ENCODE measurements around the gene MAP2K1.

MAP2K1 gene

GRCh38 chr15:66514586-66514985, 127.9 kb downstream of the MAP2K1 start:
- no peak overlapping the region for H4K91ac ChIP-seq (ENCODE audit: low read depth, low read length, poor library complexity)
- no peaks in the 10 kb centered on the region for H3K4me1 ChIP-seq (ENCODE audit: control insufficient read depth in 2 of 2, insufficient read depth in 1 of 2, low read depth in 1 of 2, low read length in 2 of 2)
- H2BK15ac ChIP-seq (ENCODE audit: low read length) = no peak overlapping the region
- H3K36me3 ChIP-seq (replicated peaks in 1 of 2; ENCODE audit: control insufficient read depth in 2 of 2, insufficient read depth in 2 of 2, low read length in 2 of 2) = peaks cover 1 to 78% of the 10 kb centered on the region in 2 donors
- H4K8ac ChIP-seq (ENCODE audit: low read depth, low read length) = no peak overlapping the region
- no peak overlapping the region for H3K4ac ChIP-seq (ENCODE audit: low read length)
- no peak overlapping the region for H2AFZ ChIP-seq (ENCODE audit: low read length)
- no peaks in the 10 kb centered on the region for H3K27me3 ChIP-seq (ENCODE audit: control insufficient read depth in 3 of 3, insufficient read depth in 3 of 3, low read depth in 1 of 3, low read length in 3 of 3)
- H2AK5ac ChIP-seq (ENCODE audit: low read depth, low read length) = no peak overlapping the region
- no peak overlapping the region for H3K14ac ChIP-seq (ENCODE audit: low read length)
- DNase-seq (ENCODE audit: low spot score) = no peak
- no peak overlapping the region for H3K4me2 ChIP-seq (ENCODE audit: insufficient read depth, low read length, poor library complexity, severe bottlenecking)
- H2BK12ac ChIP-seq (ENCODE audit: low read length) = no peak overlapping the region
- H3K9ac ChIP-seq (ENCODE audit: low read depth, low read length, poor library complexity) = no peak overlapping the region
- WGBS, 2 donors (ENCODE audit: extremely low coverage in 2 of 2, insufficient read length in 2 of 2, insufficient replicate concordance in 1 of 2) = no CpG with 5 or more reads among the region's 3 CpGs
- H3K23ac ChIP-seq (ENCODE audit: low read depth, low read length, poor library complexity) = no peak overlapping the region
- no peaks in the 10 kb centered on the region for H3K79me1 ChIP-seq (ENCODE audit: low read depth, low read length)
- H3K27ac ChIP-seq (replicated peaks; ENCODE audit: low read length) = no peak overlapping the region
- H3K9me3 ChIP-seq (replicated peaks in 1 of 2; ENCODE audit: control insufficient read depth in 2 of 2, insufficient read depth in 1 of 2, low read depth in 1 of 2, low read length in 2 of 2) = no peaks in the 10 kb centered on the region
- no peak overlapping the region for H2BK120ac ChIP-seq (ENCODE audit: low read depth, low read length)
- no peak overlapping the region for H2BK5ac ChIP-seq (ENCODE audit: low read length)
- H3K18ac ChIP-seq (ENCODE audit: low read length) = no peak overlapping the region
- H3K4me3 ChIP-seq (ENCODE audit: low read length in 2 of 2) = no peak overlapping the region

GRCh38 chr15:66515901-66516322, 129.2 kb downstream of the MAP2K1 start:
- Histone ChIP-seq H4K91ac (ENCODE audit: low read depth, low read length, poor library complexity) (no peak overlapping the region), H2AK5ac (ENCODE audit: low read depth, low read length) (no peak overlapping the region), H3K4me1 (ENCODE audit: control insufficient read depth in 2 of 2, insufficient read depth in 1 of 2, low read depth in 1 of 2, low read length in 2 of 2) (no peaks in the 10 kb centered on the region), H3K4me3 (ENCODE audit: low read length in 2 of 2) (no peak overlapping the region), H2BK15ac (ENCODE audit: low read length) (no peak overlapping the region), H3K4me2 (ENCODE audit: insufficient read depth, low read length, poor library complexity, severe bottlenecking) (no peak overlapping the region), H4K8ac (ENCODE audit: low read depth, low read length) (no peak overlapping the region), H2BK5ac (ENCODE audit: low read length) (no peak overlapping the region), H3K9ac (ENCODE audit: low read depth, low read length, poor library complexity) (no peak overlapping the region), H3K23ac (ENCODE audit: low read depth, low read length, poor library complexity) (no peak overlapping the region), H3K79me1 (ENCODE audit: low read depth, low read length) (no peaks in the 10 kb centered on the region), H2AFZ (ENCODE audit: low read length) (no peak overlapping the region), H3K18ac (ENCODE audit: low read length) (no peak overlapping the region), H3K4ac (ENCODE audit: low read length) (no peak overlapping the region), H3K9me3 (replicated peaks in 1 of 2; ENCODE audit: control insufficient read depth in 2 of 2, insufficient read depth in 1 of 2, low read depth in 1 of 2, low read length in 2 of 2) (no peaks in the 10 kb centered on the region), H3K14ac (ENCODE audit: low read length) (no peak overlapping the region), H2BK120ac (ENCODE audit: low read depth, low read length) (no peak overlapping the region), H2BK12ac (ENCODE audit: low read length) (no peak overlapping the region), H3K27me3 (ENCODE audit: control insufficient read depth in 3 of 3, insufficient read depth in 3 of 3, low read depth in 1 of 3, low read length in 3 of 3) (no peaks in the 10 kb centered on the region), H3K27ac (replicated peaks; ENCODE audit: low read length) (no peak overlapping the region), H3K36me3 (replicated peaks in 1 of 2; ENCODE audit: control insufficient read depth in 2 of 2, insufficient read depth in 2 of 2, low read length in 2 of 2) (peaks cover 1 to 84% of the 10 kb centered on the region in 2 donors)
- DNase-seq (ENCODE audit: low spot score) = no peak
- no CpG with 5 or more reads among the region's 2 CpGs for WGBS, 2 donors (ENCODE audit: extremely low coverage in 2 of 2, insufficient read length in 2 of 2, insufficient replicate concordance in 1 of 2)

GRCh38 chr15:66523926-66524325, 137.2 kb downstream of the MAP2K1 start:
- Histone ChIP-seq H3K36me3 (replicated peaks in 1 of 2; ENCODE audit: control insufficient read depth in 2 of 2, insufficient read depth in 2 of 2, low read length in 2 of 2) (peaks cover 10 to 96% of the 10 kb centered on the region in 2 donors), H2BK15ac (ENCODE audit: low read length) (no peak overlapping the region), H2BK5ac (ENCODE audit: low read length) (no peak overlapping the region), H3K9ac (ENCODE audit: low read depth, low read length, poor library complexity) (no peak overlapping the region), H2AK5ac (ENCODE audit: low read depth, low read length) (no peak overlapping the region), H3K79me1 (ENCODE audit: low read depth, low read length) (no peaks in the 10 kb centered on the region), H2BK12ac (ENCODE audit: low read length) (no peak overlapping the region), H2AFZ (ENCODE audit: low read length) (no peak overlapping the region), H3K27ac (replicated peaks; ENCODE audit: low read length) (no peak overlapping the region), H3K4me1 (ENCODE audit: control insufficient read depth in 2 of 2, insufficient read depth in 1 of 2, low read depth in 1 of 2, low read length in 2 of 2) (no peaks in the 10 kb centered on the region), H4K91ac (ENCODE audit: low read depth, low read length, poor library complexity) (no peak overlapping the region), H3K4me3 (ENCODE audit: low read length in 2 of 2) (no peak overlapping the region), H2BK120ac (ENCODE audit: low read depth, low read length) (no peak overlapping the region), H3K23ac (ENCODE audit: low read depth, low read length, poor library complexity) (no peak overlapping the region), H3K9me3 (replicated peaks in 1 of 2; ENCODE audit: control insufficient read depth in 2 of 2, insufficient read depth in 1 of 2, low read depth in 1 of 2, low read length in 2 of 2) (no peaks in the 10 kb centered on the region), H3K4ac (ENCODE audit: low read length) (no peak overlapping the region), H4K8ac (ENCODE audit: low read depth, low read length) (no peak overlapping the region), H3K4me2 (ENCODE audit: insufficient read depth, low read length, poor library complexity, severe bottlenecking) (no peak overlapping the region), H3K27me3 (ENCODE audit: control insufficient read depth in 3 of 3, insufficient read depth in 3 of 3, low read depth in 1 of 3, low read length in 3 of 3) (no peaks in the 10 kb centered on the region), H3K14ac (ENCODE audit: low read length) (no peak overlapping the region), H3K18ac (ENCODE audit: low read length) (no peak overlapping the region)
- no peak for DNase-seq (ENCODE audit: low spot score)
- no CpG with 5 or more reads among the region's 3 CpGs for WGBS, 2 donors (ENCODE audit: extremely low coverage in 2 of 2, insufficient read length in 2 of 2, insufficient replicate concordance in 1 of 2)

- DNase-seq (ENCODE audit: low spot score) = no peak
- Histone ChIP-seq H3K79me1 (ENCODE audit: low read depth, low read length) (no peaks in the 10 kb centered on the region), H3K4ac (ENCODE audit: low read length) (no peak overlapping the region), H2BK15ac (ENCODE audit: low read length) (no peak overlapping the region), H2BK5ac (ENCODE audit: low read length) (no peak overlapping the region), H3K9ac (ENCODE audit: low read depth, low read length, poor library complexity) (no peak overlapping the region), H2AK5ac (ENCODE audit: low read depth, low read length) (no peak overlapping the region), H2BK12ac (ENCODE audit: low read length) (no peak overlapping the region), H4K91ac (ENCODE audit: low read depth, low read length, poor library complexity) (no peak overlapping the region), H3K18ac (ENCODE audit: low read length) (no peak overlapping the region), H4K8ac (ENCODE audit: low read depth, low read length) (no peak overlapping the region), H3K27ac (replicated peaks; ENCODE audit: low read length) (no peak overlapping the region), H3K4me2 (ENCODE audit: insufficient read depth, low read length, poor library complexity, severe bottlenecking) (no peak overlapping the region), H3K14ac (ENCODE audit: low read length) (no peak overlapping the region), H3K36me3 (replicated peaks in 1 of 2; ENCODE audit: control insufficient read depth in 2 of 2, insufficient read depth in 2 of 2, low read length in 2 of 2) (peaks cover 12 to 98% of the 10 kb centered on the region in 2 donors), H3K4me1 (ENCODE audit: control insufficient read depth in 2 of 2, insufficient read depth in 1 of 2, low read depth in 1 of 2, low read length in 2 of 2) (no peaks in the 10 kb centered on the region), H3K23ac (ENCODE audit: low read depth, low read length, poor library complexity) (no peak overlapping the region), H3K27me3 (ENCODE audit: control insufficient read depth in 3 of 3, insufficient read depth in 3 of 3, low read depth in 1 of 3, low read length in 3 of 3) (no peaks in the 10 kb centered on the region), H3K9me3 (replicated peaks in 1 of 2; ENCODE audit: control insufficient read depth in 2 of 2, insufficient read depth in 1 of 2, low read depth in 1 of 2, low read length in 2 of 2) (no peaks in the 10 kb centered on the region), H2BK120ac (ENCODE audit: low read depth, low read length) (no peak overlapping the region), H3K4me3 (ENCODE audit: low read length in 2 of 2) (no peak overlapping the region), H2AFZ (ENCODE audit: low read length) (no peak overlapping the region)
- no CpG with 5 or more reads among the region's 4 CpGs for WGBS, 2 donors (ENCODE audit: extremely low coverage in 2 of 2, insufficient read length in 2 of 2, insufficient replicate concordance in 1 of 2)
These were observed 138.1 kb downstream of the MAP2K1 start for GRCh38 chr15:66524838-66525237.

All from neuronal stem cell (in vitro differentiated cells).